AG04449 (cell line): ENCODE measurements around the gene MPC1.
A peak's percentile ranks its signal among the peaks of the same experiment; 100 is the strongest.

Experiments
- CTCF ChIA-PET: fragments of 350-600 bp; formaldehyde crosslinking; extraction: SDS; loops from one replicate; lab custom pipeline; 2021; ENCODE audit warnings: antibody characterized with exemption; lab: Yijun Ruan, JAX
- POLR2A ChIA-PET: fragments of 400-600, 350-600 bp; formaldehyde crosslinking; extraction: SDS; loops from one replicate; lab custom pipeline; 2020; ENCODE audit warnings: antibody characterized with exemption, inconsistent platforms; lab: Yijun Ruan, JAX
- DNase-seq: peaks from one replicate; pipeline ENCODE4 v3.0.0-alpha.2; 2010; ENCODE audit warnings: low read depth, low spot score
- H3K4me3 ChIP-seq: 2 replicates; pipeline ENCODE4 v1.5.1; 2011; ENCODE audit warnings: low read depth, mild to moderate bottlenecking, control low read depth, low read length
- CTCF ChIP-seq: IDR thresholded peaks from one replicate; pipeline ENCODE4 v1.5.1; 2011; ENCODE audit warnings: mild to moderate bottlenecking, moderate library complexity, low read length, control low read depth, inconsistent platforms; ENCODE audit not compliant: insufficient read depth; ENCODE audit errors: missing control alignments

MPC1 gene

GRCh38 chr6:166343150-166343487 lies 39.6 kb downstream of the MPC1 start:
- DNase-seq = no peak
- ChIA-PET CTCF (interaction anchor here (2.9 kb wide), 1 partner anchor 29 kb away, joined by 11 read pairs; no protein-coding TSS in a partner anchor), POLR2A (no interaction called here)
- TF ChIP-seq CTCF = no peak
- peak overlapping the region; percentile 100 for H3K4me3 ChIP-seq

GRCh38 chr6:166342349-166343149 lies 40.2 kb downstream of the MPC1 start, which contains the start of gene SFT2D1:
Gene SFT2D1, minus strand, starts transcription at chr6:166342545. Its CDS starts 64 bp downstream, at chr6:166342481.
- ChIA-PET CTCF (interaction anchor here (0.8 to 2.9 kb wide), 4 partner anchors 17 to 39 kb away, joined by 3 to 11 read pairs (median 4); no protein-coding TSS in a partner anchor), POLR2A (no interaction called here)
- TF ChIP-seq CTCF = no peak
- DNase-seq = peak; percentile 12
- H3K4me3 ChIP-seq = peak within 1 kb of the TSS; percentile 100

DNA sequence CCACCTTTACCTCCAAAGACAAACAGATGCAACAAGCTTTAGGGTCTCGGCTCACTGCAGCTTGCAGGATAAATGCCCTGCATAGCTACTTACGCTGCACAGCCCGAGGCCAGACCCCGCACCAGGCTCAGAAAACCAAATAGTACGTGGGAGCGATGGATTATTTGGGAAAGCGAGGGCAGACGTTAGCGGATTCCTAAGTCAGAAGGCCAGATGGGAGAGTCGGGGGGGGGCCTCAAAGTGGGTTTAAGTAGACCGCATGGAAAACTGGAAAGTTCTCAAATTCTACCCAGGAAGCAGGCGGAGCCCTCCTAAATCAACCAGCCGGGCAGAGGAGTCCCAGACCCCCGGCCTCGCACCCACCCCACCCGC lies 40.8 kb downstream of the MPC1 start:
- POLR2A ChIA-PET = interaction anchor here (0.6 kb wide), 1 partner anchor 259 kb away, joined by 4 read pairs; no protein-coding TSS in a partner anchor
- DNase-seq = no peak

DNA sequence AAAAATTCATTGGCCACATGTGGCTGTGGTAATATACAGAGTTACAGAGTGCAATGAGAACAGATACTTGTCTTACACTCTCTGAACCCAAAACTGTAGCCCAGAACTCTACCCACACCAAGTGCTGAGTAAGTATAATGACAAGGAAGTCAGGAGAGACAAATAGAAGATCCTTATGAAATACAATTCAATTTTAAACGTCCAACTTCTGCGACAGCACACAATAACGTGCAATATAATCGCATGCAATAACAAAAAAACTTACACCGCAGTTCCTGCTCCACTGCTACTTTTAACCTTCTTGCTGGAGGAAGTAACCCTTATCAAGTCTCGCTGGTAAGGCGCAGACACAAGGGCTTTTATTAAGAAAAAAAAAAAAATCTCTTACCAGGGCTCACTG lies 41.3 kb downstream of the MPC1 start:
- CTCF ChIA-PET = interaction anchor here (0.8 to 1.3 kb wide), 3 partner anchors 16 to 40 kb away, joined by 3 to 4 read pairs (median 4); no protein-coding TSS in a partner anchor
- TF ChIP-seq CTCF = no peak
- peak overlapping the region; percentile 100 for H3K4me3 ChIP-seq
- no peak for DNase-seq
- POLR2A ChIA-PET = interaction anchor here (0.6 kb wide), 1 partner anchor 260 kb away, joined by 4 read pairs; no protein-coding TSS in a partner anchor

More for the DNA sequence above, 40.8 kb downstream of the MPC1 start:
- CTCF ChIA-PET = interaction anchor here (0.8 to 1.3 kb wide), 3 partner anchors 16 to 40 kb away, joined by 3 to 4 read pairs (median 4); no protein-coding TSS in a partner anchor
- peak overlapping the region; percentile 100 for H3K4me3 ChIP-seq
- TF ChIP-seq CTCF = no peak

DNA sequence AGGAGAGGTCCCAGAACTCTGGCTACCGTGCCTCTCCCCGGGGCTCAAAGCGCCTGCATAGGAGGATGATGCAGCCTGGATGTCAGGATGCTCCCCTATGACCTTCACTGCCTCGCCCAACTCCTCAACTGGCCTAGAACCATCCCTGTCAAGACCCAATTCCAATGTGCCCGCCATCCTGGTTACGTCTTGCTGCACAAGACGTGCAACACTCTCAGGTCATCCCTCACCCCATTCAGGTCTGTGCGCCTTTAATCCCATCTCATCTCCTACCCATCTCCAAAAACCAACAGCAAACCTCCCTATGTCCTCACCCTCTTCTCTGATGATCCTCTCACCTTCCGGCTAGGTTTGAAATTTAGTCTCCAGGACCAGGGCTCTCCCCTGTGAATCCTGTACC lies 43.9 kb downstream of the MPC1 start:
- no peak overlapping the region for H3K4me3 ChIP-seq
- no peak for DNase-seq
- POLR2A ChIA-PET = no interaction called here
- CTCF ChIA-PET = no interaction called here
- no peak for TF ChIP-seq CTCF

DNA sequence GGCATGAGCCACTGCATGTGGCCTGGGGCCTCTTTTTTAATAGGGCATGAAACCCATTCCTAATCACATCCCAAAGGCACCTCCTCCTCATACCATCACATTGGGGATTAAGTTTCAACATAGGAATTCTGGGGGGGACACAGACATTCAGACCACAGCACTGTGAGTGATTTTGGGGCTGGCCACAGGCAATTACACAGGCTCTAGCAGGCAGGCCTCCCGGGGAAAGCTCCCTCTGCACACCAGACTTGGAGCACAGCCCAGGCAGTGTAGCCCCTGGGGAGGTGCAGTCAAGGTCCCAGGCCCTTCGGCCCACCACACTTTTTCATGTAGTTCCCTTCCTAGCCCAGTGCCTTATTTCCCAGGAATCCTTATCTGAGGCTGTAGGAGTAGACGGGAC lies 45.9 kb downstream of the MPC1 start:
- CTCF ChIA-PET = no interaction called here
- H3K4me3 ChIP-seq = no peak overlapping the region
- no peak for DNase-seq
- POLR2A ChIA-PET = no interaction called here
- TF ChIP-seq CTCF = no peak
